C4-2B (cell line): ENCODE measurements around the gene ERICH6.

Experiments
- H3K27ac ChIP-seq: fragments of 450-650 bp; 2 replicates; pipeline ENCODE4 v1.5.1; 2017
- CTCF ChIP-seq: fragments of 450-650 bp; conservative IDR thresholded peaks from 2 replicates; pipeline ENCODE4 v1.5.1; 2017; ENCODE audit warnings: mild to moderate bottlenecking
- ZFX ChIP-seq: fragments of 450-650 bp; IDR thresholded peaks from 2 replicates; pipeline ENCODE4 v1.6.1; 2017

The ERICH6 gene

GRCh38 chr3:150723946-150724345, 20.2 kb upstream of the ERICH6 start:
- no peak overlapping the region for H3K27ac ChIP-seq
- TF ChIP-seq CTCF (no peak), ZFX (no peak)

- no peak for TF ChIP-seq ZFX
- no peak for TF ChIP-seq CTCF
Measured at GRCh38 chr3:150722267-150722666, 18.5 kb upstream of the ERICH6 start.

GRCh38 chr3:150721285-150722130, 17.8 kb upstream of the ERICH6 start:
- TF ChIP-seq CTCF (peak; percentile 95), ZFX (no peak)
- H3K27ac ChIP-seq = no peak overlapping the region

More at GRCh38 chr3:150722267-150722666, 18.5 kb upstream of the ERICH6 start:
- H3K27ac ChIP-seq = no peak overlapping the region

GRCh38 chr3:150720444-150720843, 16.7 kb upstream of the ERICH6 start:
- no peak overlapping the region for H3K27ac ChIP-seq
- TF ChIP-seq ZFX (no peak), CTCF (no peak)

- TF ChIP-seq CTCF = no peak
- TF ChIP-seq ZFX = no peak
- H3K27ac ChIP-seq = no peak overlapping the region
Measured at GRCh38 chr3:150710097-150710496, 6.4 kb upstream of the ERICH6 start.

- H3K27ac ChIP-seq = peak overlapping the region; percentile 65
Measured at GRCh38 chr3:150703299-150703755, 393 bp downstream of the ERICH6 start.

More at GRCh38 chr3:150703299-150703755, 393 bp downstream of the ERICH6 start:
- TF ChIP-seq CTCF (no peak), ZFX (no peak)
